Activated T-cell treated with anti-CD3 and anti-CD28 coated beads, Interleukin-2, amount 50 U/mL, for 72 hours (primary cell): ENCODE measurements around the gene ASXL2. TPM values are rescaled to one million over a fixed set of nuclear protein-coding genes. Genes with fewer than 3 reads are reported as not detected.

ENCODE experiments used
- ATAC-seq, 2 donors: fragments of 150-1000 bp; cut with Tn5 transposase; replicated peaks in 1 of 2; 2 replicates each; pipeline ENCODE4 v1.10.0; 2021; ENCODE audit warnings: moderate library complexity in 2 of 2, mild to moderate bottlenecking in 1 of 2
- DNase-seq, 2 donors: peaks; one replicate each; pipeline ENCODE4 v3.0.0; 2021 to 2022; ENCODE audit warnings: mixed read lengths in 1 of 2
- H3K27ac Mint-ChIP-seq: one replicate; pipeline ENCODE4 v1.8.0; 2022; ENCODE audit warnings: mild to moderate bottlenecking, moderate library complexity, mixed read lengths
- H3K27me3 Mint-ChIP-seq: one replicate; pipeline ENCODE4 v1.8.0; 2022; ENCODE audit warnings: low read depth, mixed read lengths
- H3K36me3 Mint-ChIP-seq, 2 donors: one replicate each; pipeline ENCODE4 v1.8.0; 2022; ENCODE audit warnings: mixed read lengths in 2 of 2, mild to moderate bottlenecking in 1 of 2; ENCODE audit not compliant: insufficient read depth in 2 of 2
- H3K4me1 Mint-ChIP-seq: one replicate; pipeline ENCODE4 v1.8.0; 2022; ENCODE audit warnings: low read depth, mixed read lengths
- H3K4me3 Mint-ChIP-seq, 2 donors: one replicate each; pipeline ENCODE4 v1.8.0; 2022; ENCODE audit warnings: mild to moderate bottlenecking in 2 of 2, mixed read lengths in 2 of 2, moderate library complexity in 2 of 2
- H3K9me3 Mint-ChIP-seq, 2 donors: one replicate each; pipeline ENCODE4 v1.8.0; 2022; ENCODE audit warnings: mixed read lengths in 2 of 2
- total RNA-seq, 2 donors: library from RNA; stranded (reverse); gene quantifications; one replicate each; pipeline ENCODE4 v1.2.3, GENCODE V29; 2022

The ASXL2 gene
- total RNA-seq, 2 donors from 2014 or later: 38.9 to 39.8 TPM

DNA sequence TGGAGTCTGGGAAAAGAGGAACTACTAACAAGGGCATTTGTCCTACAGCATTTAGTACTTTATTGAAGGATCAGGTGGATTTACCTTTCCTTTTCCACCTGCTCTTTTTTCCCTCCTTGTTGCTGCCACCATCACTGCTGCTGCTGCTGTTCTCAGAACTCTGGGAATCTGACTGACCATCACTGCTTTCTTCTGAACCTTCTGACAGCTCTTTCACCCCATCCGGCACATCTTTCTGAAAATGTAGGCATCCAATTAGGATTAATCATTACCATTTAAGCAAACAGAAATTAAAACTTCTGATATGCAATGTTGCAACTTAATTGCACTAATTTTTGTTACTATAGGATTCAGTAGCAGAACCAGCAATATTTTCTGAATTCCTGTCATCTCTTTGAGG, 79.0 kb downstream of the ASXL2 start:
- Mint-ChIP-seq H3K36me3 (peaks cover 15 to 28% of the 10 kb centered on the region in 2 donors), H3K9me3 (no peaks in the 10 kb centered on the region), H3K4me1 (peaks cover 81% of the 10 kb centered on the region), H3K27me3 (no peaks in the 10 kb centered on the region), H3K27ac (no peak overlapping the region), H3K4me3 (no peak overlapping the region)
- no peak for DNase-seq
- no peak for ATAC-seq

DNA sequence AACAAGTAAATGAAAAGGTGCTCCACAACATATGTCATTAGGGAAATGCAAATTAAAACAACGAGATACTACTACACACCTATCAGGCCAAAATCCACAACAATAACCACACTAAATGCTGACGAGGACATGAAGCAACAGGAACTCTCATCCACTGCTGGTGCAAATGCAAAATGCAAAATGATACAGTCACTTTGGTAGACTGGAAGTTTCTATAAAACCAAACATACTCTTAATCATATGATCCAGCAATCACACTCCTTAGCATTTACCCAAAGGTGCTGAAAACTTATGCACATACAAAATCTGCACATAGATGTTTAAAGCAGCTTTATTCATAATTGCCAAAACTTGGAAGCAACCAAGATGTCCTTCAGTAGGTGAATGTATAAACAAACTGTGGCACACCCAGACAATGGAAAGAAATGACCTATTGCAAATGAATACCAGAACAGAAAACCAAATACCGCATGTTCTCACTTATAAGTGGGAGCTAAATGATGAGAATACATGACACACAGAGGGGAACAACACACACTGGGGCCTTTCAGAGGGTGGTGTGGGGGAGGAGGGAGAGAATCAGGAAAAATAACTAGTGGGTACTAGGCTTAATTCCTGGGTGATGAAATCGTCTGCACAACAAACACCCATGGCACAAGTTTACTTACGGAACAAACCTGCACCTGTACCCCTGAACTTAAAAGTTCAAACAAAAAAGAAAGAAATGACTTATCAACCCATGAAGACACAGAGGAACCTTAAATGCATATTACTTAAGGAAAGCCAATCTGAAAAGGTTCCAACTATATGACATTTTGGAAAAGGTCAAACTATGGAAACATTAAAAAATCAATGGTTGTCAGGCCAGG, 80.4 kb downstream of the ASXL2 start:
- ATAC-seq: peak; percentile 62 to 70
- peaks cover 6 to 24% of the 10 kb centered on the region in 2 donors for H3K36me3 Mint-ChIP-seq

DNA sequence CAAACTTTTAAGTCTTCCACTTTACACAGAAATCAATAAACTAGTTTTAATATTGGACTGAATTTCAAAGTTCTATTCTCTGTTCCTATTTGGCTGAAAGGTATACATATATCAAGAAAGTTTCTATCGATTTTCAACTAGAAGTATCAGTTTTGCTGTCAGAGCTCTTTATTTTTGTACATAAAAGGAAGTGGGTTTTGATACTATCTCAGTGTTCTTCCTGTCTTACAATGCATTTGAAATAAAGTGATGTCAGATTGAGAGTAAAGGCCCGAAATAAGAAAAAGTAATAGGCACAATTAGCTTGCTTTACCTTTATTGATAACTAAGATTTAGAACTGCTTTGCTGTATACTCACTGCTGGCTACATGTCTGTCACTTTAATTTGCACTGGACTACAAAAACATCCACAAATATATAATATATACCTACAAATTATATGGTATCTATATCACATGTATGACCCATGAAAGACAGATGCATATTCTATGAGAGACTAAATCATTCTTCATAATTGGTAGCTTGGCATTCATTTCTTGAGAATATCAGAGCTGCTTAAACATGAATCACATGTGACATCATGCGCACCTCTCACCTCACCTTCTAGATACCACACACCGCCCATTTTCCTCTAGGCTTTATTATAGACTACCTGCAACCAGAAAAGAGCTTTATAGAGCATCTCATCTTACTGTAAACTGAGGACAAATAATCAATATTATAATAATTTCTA, 83.6 kb downstream of the ASXL2 start:
- Mint-ChIP-seq H3K4me3 (peak overlapping the region; percentile 69 to 97), H3K36me3 (peaks cover 9 to 28% of the 10 kb centered on the region in 2 donors), H3K9me3 (no peaks in the 10 kb centered on the region), H3K27me3 (no peaks in the 10 kb centered on the region), H3K4me1 (peaks cover 91% of the 10 kb centered on the region), H3K27ac (peak overlapping the region; percentile 98)
- peak; percentile 61 to 70 for ATAC-seq
- peak in 1 of 2 donors; percentile 18 for DNase-seq

More for the DNA sequence above, 80.4 kb downstream of the ASXL2 start:
- Mint-ChIP-seq H3K9me3 (no peaks in the 10 kb centered on the region), H3K4me3 (peak overlapping the region; percentile 49 to 68), H3K27me3 (no peaks in the 10 kb centered on the region), H3K4me1 (peaks cover 80% of the 10 kb centered on the region), H3K27ac (peak overlapping the region; percentile 61)
- DNase-seq: peak; percentile 14 to 36

DNA sequence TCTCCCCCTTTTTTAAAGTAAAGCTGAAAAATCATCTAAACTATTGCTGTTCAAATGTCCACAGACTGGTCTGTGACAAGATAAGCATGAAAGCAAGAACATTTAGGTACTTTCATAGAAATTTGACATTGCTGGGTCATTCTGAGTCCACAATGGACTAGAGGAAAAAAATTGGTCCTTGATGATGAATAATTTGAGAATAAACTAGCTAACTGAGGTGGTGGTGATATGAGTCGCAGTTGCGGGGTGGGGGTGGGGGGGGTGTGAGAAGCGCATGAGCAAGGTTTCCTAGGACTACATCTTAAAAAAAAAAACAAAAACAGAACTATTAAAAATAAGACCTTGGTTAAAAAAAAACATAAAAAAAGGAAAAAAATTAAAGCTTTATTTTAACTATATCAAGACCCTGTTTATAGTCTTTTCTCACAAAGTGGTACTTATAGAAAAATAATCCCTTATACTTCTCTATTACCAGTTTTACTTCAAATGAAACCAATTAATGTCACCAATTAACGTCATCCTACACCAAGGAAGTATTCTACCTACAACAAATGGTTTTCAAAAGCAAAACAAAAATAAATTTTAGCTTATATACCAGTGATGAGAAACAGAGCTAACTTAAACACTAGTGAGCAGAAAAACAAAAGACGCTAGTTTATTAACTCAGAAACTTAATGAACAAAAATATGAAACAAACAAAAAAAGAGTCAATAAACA, 88.1 kb downstream of the ASXL2 start:
- no peaks in the 10 kb centered on the region for H3K27me3 Mint-ChIP-seq
- H3K36me3 Mint-ChIP-seq: peaks cover 5 to 16% of the 10 kb centered on the region in 2 donors
- DNase-seq (no peak), ATAC-seq (peak; percentile 19 to 33)
- H3K4me3 Mint-ChIP-seq: peak overlapping the region; percentile 43 to 60
- peaks cover 63% of the 10 kb centered on the region for H3K4me1 Mint-ChIP-seq
- H3K9me3 Mint-ChIP-seq: no peaks in the 10 kb centered on the region
- peak overlapping the region; percentile 49 for H3K27ac Mint-ChIP-seq

DNA sequence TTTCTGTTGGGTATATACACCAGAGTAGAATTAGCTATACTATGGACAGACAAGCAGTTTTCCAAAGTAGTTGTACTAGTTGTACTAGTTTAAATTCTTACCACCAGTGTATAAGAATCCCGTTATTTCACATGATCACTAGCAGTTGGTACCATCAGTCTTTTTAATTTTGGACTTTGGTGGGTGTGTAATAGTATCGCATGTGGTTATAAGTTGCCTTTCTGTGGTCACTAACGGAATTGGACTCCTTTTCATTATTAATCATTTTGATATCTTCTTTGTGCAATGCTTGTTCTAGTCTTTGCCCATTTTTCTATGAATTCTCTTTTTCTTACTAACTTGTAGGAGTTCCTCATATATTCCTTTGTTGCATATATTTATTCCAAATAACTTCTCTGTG, 89.8 kb downstream of the ASXL2 start:
- ATAC-seq: peak in 1 of 2 donors; percentile 54
- H3K4me3 Mint-ChIP-seq: peak overlapping the region in 1 of 2 donors; percentile 23

DNA sequence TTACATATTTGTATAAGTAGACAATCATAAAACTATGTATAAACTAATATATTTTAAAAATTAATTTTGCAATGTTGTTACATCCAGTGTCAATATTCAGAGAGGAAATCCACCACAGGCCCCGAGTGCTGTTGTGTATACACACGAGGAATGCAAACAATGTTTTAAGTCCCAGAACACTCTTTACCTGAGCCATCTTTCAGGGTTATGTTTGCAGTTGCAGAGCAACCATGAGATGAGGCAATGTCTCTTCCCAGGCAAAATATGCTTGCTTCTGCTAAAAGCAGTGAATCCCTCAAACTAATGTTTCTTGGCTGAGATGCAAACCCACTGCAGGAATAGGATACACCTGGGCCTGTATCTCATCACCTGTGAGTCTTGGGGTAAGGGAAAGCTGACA, 91.3 kb downstream of the ASXL2 start:
- Mint-ChIP-seq H3K27me3 (no peaks in the 10 kb centered on the region), H3K27ac (no peak overlapping the region), H3K4me3 (no peak overlapping the region), H3K36me3 (peaks cover 7 to 16% of the 10 kb centered on the region in 2 donors), H3K9me3 (no peaks in the 10 kb centered on the region), H3K4me1 (peaks cover 41% of the 10 kb centered on the region)
- ATAC-seq (no peak), DNase-seq (no peak)

More for the DNA sequence above, 89.8 kb downstream of the ASXL2 start:
- Mint-ChIP-seq H3K4me1 (peaks cover 47% of the 10 kb centered on the region), H3K36me3 (peaks cover 7 to 17% of the 10 kb centered on the region in 2 donors), H3K27ac (peak overlapping the region; percentile 54), H3K9me3 (no peaks in the 10 kb centered on the region), H3K27me3 (no peaks in the 10 kb centered on the region)
- no peak for DNase-seq

DNA sequence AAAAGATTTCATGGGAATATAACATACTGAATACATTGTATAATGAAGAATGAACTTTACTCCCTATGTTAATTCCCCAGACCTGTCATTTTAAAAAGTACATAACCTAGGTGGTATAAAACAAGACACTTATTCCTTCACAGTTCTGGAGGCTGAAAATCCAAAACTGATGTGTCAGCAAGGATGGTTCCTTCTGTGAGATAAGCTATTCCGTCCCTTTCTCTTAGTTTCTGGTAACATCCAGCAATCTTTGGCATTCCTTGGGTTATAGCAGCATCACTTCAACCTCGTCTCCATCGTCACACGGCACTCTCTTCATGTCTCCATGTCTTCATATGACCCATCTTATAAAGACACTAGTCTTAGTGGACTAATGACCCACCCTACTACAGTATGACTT, 93.9 kb downstream of the ASXL2 start:
- Mint-ChIP-seq H3K27ac (no peak overlapping the region), H3K4me1 (peaks cover 24% of the 10 kb centered on the region), H3K36me3 (peaks cover 3 to 10% of the 10 kb centered on the region in 2 donors), H3K9me3 (no peaks in the 10 kb centered on the region), H3K27me3 (no peaks in the 10 kb centered on the region), H3K4me3 (no peak overlapping the region)
- ATAC-seq (no peak), DNase-seq (no peak)

DNA sequence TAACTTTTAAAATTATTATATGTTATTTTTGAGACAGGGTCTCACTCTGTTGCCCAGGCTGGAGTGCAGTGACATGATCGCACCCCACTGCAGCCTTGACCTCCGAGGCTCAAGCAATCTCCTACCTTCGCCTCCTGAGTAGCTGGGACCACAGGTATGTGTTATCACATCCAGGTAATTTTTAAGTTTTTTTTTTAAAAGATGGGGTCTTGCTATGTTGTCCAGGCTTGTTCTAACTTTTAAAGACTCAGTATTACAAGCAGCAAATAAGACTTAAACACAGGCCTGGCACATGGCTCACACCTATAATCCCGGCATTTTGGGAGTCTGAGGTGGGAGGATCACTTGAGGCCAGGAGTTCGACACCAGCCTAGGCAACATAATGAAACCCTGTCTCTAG, 101.2 kb downstream of the ASXL2 start:
- DNase-seq (no peak), ATAC-seq (no peak)
- Mint-ChIP-seq H3K36me3 (peaks cover 2 to 6% of the 10 kb centered on the region in 2 donors), H3K27ac (no peak overlapping the region), H3K4me3 (no peak overlapping the region), H3K4me1 (peaks cover 27% of the 10 kb centered on the region), H3K9me3 (peaks cover 0 to 2% of the 10 kb centered on the region in 2 donors), H3K27me3 (no peaks in the 10 kb centered on the region)

DNA sequence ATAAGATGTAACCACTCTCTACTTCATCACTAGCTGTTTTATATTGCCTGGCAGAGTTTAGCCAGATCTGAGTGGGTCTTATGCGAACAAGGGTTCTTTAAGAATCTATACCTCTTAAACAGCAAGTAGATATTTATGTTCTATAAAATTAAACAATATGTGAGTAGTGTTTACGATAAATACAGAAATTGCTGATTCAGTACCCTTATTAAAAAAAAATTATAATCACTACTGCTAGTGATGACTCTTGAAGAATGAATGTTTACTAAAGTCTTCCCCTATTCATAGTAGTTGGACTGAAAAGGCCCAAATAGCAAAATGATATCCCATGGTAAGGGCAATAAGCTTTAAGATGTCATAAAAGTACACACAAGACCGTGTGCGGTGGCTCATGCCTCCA, 106.2 kb downstream of the ASXL2 start:
- Mint-ChIP-seq H3K27me3 (no peaks in the 10 kb centered on the region), H3K4me3 (no peak overlapping the region), H3K27ac (no peak overlapping the region), H3K4me1 (peaks cover 14% of the 10 kb centered on the region), H3K36me3 (peaks cover 2 to 19% of the 10 kb centered on the region in 2 donors), H3K9me3 (peaks cover 0 to 2% of the 10 kb centered on the region in 2 donors)
- ATAC-seq (no peak), DNase-seq (no peak)

DNA sequence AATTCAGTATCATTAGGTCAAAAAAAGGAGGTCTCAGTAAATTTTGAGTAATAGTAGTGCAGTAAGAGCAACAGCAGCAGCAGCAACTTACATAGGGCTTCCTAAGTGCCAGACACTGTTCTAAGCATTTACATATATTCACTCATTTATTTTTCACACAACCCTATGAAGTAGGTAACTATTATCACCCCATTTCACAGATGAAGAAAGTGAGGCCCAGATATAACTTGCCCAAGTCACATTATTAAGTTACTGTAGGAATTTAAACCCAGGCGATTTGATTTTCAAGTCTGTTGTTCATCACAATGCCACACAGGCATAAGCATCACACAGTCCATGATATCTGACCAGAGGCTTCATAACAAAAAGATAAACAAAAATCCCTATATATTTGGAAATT, 114.7 kb downstream of the ASXL2 start:
- no peak overlapping the region for H3K27ac Mint-ChIP-seq
- DNase-seq (no peak), ATAC-seq (no peak)
- H3K36me3 Mint-ChIP-seq: peaks cover 7 to 33% of the 10 kb centered on the region in 2 donors
- no peak overlapping the region for H3K4me3 Mint-ChIP-seq
- H3K4me1 Mint-ChIP-seq: peaks cover 20% of the 10 kb centered on the region
- H3K9me3 Mint-ChIP-seq: no peaks in the 10 kb centered on the region
- H3K27me3 Mint-ChIP-seq: no peaks in the 10 kb centered on the region

DNA sequence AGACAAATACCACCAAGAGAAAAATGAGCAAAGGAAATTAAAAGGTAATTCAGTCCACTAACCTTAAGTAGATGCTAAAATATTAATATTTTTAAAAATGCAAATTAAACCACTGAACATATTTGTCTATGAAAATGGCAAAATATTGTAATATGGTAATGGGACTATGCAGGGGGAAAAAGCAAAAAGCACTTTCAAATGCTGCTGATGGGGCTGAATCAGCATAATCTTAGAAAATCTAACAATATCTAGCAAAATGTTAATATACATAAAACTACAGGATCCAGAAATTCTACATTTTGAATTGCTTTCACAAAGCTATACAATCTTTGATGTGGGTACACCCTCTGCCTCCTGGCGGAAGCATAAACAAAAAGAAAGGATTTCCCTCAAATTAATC, 118.0 kb downstream of the ASXL2 start:
- peaks cover 3 to 24% of the 10 kb centered on the region in 2 donors for H3K36me3 Mint-ChIP-seq

DNA sequence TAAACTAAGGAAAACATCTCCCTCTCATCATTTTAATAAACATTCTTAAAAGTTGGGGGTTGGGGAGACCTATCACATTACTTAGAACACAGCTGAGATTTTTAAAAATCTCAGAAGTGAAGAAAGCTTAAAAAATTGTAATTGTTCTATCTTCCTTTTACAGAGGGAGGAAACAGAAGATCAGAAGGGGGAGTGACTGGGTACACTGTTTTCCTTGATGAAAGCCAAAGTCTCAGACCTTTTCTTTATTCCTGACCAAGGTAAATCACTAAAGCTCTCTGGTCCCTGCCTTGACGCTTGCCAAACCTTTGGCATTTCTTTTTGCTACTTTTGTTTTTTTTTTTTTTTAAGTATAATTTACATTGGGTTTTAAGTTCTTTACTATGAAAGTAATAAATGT, 119.9 kb downstream of the ASXL2 start:
- Mint-ChIP-seq H3K27me3 (no peaks in the 10 kb centered on the region), H3K36me3 (peaks cover 3 to 24% of the 10 kb centered on the region in 2 donors), H3K27ac (no peak overlapping the region), H3K4me3 (no peak overlapping the region), H3K4me1 (peaks cover 22% of the 10 kb centered on the region), H3K9me3 (no peaks in the 10 kb centered on the region)
- ATAC-seq (no peak), DNase-seq (no peak)

More for the DNA sequence above, 118.0 kb downstream of the ASXL2 start:
- Mint-ChIP-seq H3K9me3 (no peaks in the 10 kb centered on the region), H3K27ac (no peak overlapping the region), H3K4me3 (no peak overlapping the region), H3K4me1 (peaks cover 10% of the 10 kb centered on the region), H3K27me3 (no peaks in the 10 kb centered on the region)
- ATAC-seq: no peak
- DNase-seq: no peak

DNA sequence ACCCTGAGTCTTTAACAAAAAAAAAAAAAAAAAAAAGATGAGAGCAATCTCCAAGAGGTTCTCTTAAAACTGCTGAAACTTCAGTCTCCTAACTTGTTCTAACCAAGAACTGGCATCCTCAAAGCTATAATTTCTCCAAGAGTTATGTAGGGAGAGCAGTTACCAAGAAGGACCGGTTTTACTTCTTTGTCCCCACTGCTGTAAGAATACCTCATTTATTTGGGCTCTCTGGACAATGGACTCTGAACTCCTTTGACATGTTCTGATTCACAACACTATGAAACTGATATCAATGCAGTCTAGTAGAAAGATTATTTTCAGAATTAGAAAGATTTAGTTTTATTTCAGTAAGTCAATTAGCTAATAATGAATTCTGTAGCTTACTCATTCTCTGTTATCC, 120.4 kb downstream of the ASXL2 start:
- peaks cover 27% of the 10 kb centered on the region for H3K4me1 Mint-ChIP-seq
- no peak overlapping the region for H3K4me3 Mint-ChIP-seq
- H3K9me3 Mint-ChIP-seq: no peaks in the 10 kb centered on the region
- no peak for ATAC-seq
- peaks cover 3 to 23% of the 10 kb centered on the region in 2 donors for H3K36me3 Mint-ChIP-seq
- H3K27me3 Mint-ChIP-seq: no peaks in the 10 kb centered on the region
- H3K27ac Mint-ChIP-seq: peak overlapping the region; percentile 70
- DNase-seq: no peak
